SJSA1 (cell line): ENCODE data around the gene CLASP2. TPM values are rescaled to one million over a fixed set of nuclear protein-coding genes. Genes with fewer than 3 reads are reported as not detected.
A peak's percentile ranks its signal among the peaks of the same experiment; 100 is the strongest.
"Not testable (repeated sequence)": the region's sequence is repeated elsewhere in the genome, so short reads cannot be mapped to it uniquely, and the experiment has no call there.

Experiments
- DNase-seq, 2 experiments: peaks; one replicate each; pipeline ENCODE4 v3.0.0-alpha.2; 2015 to 2020; ENCODE audit warnings: low spot score in 2 of 2, low read depth in 1 of 2
- H3K27ac ChIP-seq: fragments of 250-450 bp; sonication (Bioruptor Pico); 2 replicates; pipeline ENCODE4 v1.5.1; 2020; ENCODE audit warnings: mild to moderate bottlenecking, moderate library complexity
- H3K27me3 ChIP-seq: fragments of 250-450 bp; sonication (Bioruptor Pico); replicated peaks from 2 replicates; pipeline ENCODE4 v1.5.1; 2020; ENCODE audit warnings: mild to moderate bottlenecking, moderate library complexity
- H3K36me3 ChIP-seq: fragments of 250-450 bp; sonication (Bioruptor Pico); 2 replicates; pipeline ENCODE4 v1.5.1; 2020; ENCODE audit warnings: mild to moderate bottlenecking
- H3K4me1 ChIP-seq: fragments of 250-450 bp; sonication (Bioruptor Pico); replicated peaks from 2 replicates; pipeline ENCODE4 v1.6.1; 2021; ENCODE audit warnings: mild to moderate bottlenecking
- H3K4me3 ChIP-seq: fragments of 250-450 bp; sonication (Bioruptor Pico); 2 replicates; pipeline ENCODE4 v1.5.1; 2020; ENCODE audit warnings: mild to moderate bottlenecking
- H3K9me3 ChIP-seq: fragments of 250-450 bp; sonication (Bioruptor Pico); replicated peaks from 2 replicates; pipeline ENCODE4 v1.5.1; 2020; ENCODE audit warnings: mild to moderate bottlenecking
- total RNA-seq: library from RNA; depleted of rRNA; stranded (reverse); fragments of >200 nt; shearing (Covaris generic); gene quantifications from 2 replicates; pipeline ENCODE4 v1.2.3, GENCODE V29; 2014

The CLASP2 gene
- total RNA-seq, 1 experiment from 2014 or later = 51.2 TPM

DNA sequence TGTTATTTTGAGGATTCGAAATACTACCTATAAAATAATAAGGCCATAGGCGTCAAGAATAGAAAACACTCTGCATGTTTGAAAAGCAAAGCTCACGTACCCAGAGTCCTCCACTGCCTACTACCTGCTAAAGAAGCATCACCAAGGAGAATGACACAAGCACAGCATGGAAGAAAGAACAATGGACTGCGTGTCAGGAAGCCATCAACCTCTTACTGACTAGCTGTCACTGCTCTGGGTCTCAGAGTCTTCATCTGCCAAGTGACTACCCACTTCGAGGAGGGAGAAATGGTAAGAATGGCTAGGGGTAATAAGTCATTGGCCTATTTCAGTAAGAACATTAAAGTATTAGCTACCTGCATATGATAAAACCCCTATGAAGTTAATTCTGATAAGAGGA is 49.4 kb downstream of the CLASP2 start:
- Histone ChIP-seq H3K27ac (no peak overlapping the region), H3K9me3 (no peaks in the 10 kb centered on the region), H3K36me3 (no peaks in the 10 kb centered on the region), H3K4me3 (no peak overlapping the region), H3K4me1 (no peaks in the 10 kb centered on the region; the same call in 1 of the 2 replicates), H3K27me3 (no peaks in the 10 kb centered on the region)
- no peak for DNase-seq

DNA sequence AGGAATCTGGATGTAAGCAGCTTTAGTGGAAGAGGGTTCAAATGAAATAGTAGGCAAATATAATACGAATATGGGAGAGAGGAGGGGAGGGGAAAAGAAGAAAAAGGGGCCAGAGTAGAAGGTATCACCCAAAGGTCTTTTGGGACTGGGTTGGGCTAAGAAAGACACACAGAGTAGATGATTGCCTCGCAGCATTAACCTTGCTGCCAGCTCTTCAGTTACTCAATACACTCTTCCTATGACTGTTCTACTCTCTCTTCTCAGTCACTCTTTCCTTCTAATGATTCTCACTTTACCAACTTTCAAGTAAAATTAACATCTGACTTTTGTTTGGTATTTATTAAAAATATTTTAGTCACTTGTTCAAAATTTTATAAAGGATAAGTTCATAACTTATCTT is 52.8 kb downstream of the CLASP2 start:
- Histone ChIP-seq H3K27me3 (no peaks in the 10 kb centered on the region), H3K36me3 (no peaks in the 10 kb centered on the region), H3K4me1 (peaks cover 3% of the 10 kb centered on the region), H3K9me3 (no peaks in the 10 kb centered on the region), H3K4me3 (no peak overlapping the region), H3K27ac (no peak overlapping the region)
- no peak for DNase-seq

DNA sequence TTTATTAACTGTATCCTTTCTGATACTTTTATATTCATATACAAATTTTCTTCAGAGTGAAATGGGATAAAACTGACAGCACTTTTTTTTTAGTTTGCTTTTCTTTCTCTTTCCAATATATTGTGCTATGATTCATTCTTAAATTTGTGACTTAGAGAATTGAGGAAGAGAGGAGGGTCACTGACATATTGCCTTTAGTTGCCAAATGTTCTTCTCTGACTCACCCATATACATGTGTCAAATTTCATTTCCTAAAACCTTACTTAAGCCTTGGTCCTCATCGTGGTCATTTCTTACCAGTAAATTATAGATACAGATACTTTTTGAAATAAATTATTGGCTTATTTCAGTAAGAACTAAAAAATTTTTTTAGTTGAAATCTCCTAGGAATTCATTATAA is 53.9 kb downstream of the CLASP2 start:
- DNase-seq = no peak
- H3K27ac ChIP-seq = no peak overlapping the region

DNA sequence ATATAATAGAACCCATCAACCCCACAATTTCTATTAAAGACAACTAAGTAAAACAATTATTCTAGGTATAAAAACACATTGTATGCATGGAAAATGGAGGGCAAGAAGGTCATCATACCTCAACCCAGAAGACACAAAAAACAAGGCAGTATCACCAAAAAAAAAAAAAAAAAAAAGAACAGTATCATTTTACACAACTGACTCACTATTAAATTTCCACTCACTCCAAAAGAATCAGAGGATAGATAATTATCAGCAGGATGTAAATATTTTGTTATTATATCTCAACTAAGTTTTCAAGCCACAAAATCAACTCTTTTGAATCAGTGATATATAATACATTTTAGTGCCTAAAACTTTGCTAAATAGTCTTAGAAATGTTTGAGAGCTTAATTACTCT is 55.0 kb downstream of the CLASP2 start:
- DNase-seq = no peak
- Histone ChIP-seq H3K27ac (no peak overlapping the region), H3K36me3 (no peaks in the 10 kb centered on the region), H3K4me3 (no peak overlapping the region), H3K27me3 (no peaks in the 10 kb centered on the region), H3K9me3 (no peaks in the 10 kb centered on the region), H3K4me1 (peaks cover 20% of the 10 kb centered on the region)

More for the DNA sequence above, 53.9 kb downstream of the CLASP2 start:
- Histone ChIP-seq H3K4me3 (no peak overlapping the region), H3K9me3 (no peaks in the 10 kb centered on the region), H3K27me3 (no peaks in the 10 kb centered on the region), H3K4me1 (peaks cover 10% of the 10 kb centered on the region), H3K36me3 (no peaks in the 10 kb centered on the region)

DNA sequence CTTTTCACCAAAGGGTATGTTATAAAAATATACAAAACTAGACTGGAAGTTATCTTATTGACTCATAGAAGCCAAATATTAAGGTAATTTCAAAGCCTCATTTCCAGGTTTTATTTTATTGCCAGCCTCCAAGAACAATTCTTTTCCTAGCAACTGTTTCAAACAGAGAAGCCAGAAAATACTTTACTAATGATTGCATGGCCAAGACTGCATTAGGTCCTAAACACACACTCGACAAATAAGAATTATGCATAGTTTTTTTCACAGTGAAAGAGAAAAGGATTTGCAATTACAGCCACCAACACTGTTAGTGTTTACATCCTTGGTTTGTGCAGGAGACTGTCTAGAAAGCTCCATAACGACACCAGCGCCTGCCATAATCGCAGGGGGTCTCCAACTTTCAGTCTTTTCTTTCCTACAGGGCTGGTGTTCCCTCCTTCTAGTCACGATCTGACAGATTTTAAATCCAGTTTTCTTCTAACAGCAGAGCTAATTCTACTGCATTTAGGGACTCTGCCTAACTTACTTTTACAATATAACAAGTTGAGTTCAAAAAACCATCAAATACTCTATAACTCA is 58.1 kb downstream of the CLASP2 start:
- H3K4me1 ChIP-seq = peaks cover 20% of the 10 kb centered on the region
- no peaks in the 10 kb centered on the region for H3K27me3 ChIP-seq
- no peaks in the 10 kb centered on the region for H3K9me3 ChIP-seq
- DNase-seq = no peak
- no peak overlapping the region for H3K4me3 ChIP-seq
- peak overlapping the region; percentile 41 for H3K27ac ChIP-seq
- no peaks in the 10 kb centered on the region for H3K36me3 ChIP-seq

DNA sequence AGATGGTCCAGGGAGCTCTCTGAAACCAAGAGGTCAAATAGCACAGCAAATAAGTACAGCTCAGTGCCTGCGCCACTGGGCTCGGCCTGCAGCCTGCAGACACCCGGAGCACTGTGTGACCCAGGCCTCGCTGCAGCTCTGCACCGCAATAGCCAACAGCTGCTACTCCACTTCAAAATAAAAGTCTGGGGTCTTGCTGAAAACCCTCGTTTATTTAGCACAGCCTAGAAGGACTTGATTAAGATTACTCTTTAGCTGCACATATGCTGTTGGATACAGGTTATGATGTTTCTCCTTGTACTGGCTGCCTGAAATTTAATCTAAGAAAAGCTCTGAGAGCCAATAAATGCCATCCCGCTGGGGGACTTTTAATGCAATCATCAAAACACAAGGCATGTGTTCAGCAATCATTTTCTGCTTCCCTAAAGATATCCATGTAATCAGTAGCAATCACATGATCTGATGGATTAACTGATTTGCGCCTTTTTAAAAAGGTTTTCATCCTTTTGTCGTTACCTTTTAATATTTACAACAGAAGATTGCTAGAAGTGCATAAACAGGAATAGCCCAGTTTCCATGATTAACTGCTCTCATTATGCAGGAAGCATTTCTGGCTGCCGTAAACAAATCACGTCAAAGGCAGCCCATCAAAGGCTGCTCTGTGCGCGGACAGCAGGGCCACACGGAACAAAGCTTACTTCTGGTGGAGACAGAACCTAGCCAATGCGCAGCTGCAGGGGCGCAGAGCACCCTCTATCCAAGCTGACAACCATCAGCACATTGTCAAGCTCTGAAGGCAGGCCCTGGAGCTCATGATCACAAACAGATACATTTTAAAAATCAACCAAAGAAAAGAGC is 58.8 kb downstream of the CLASP2 start:
- H3K4me3 ChIP-seq = peak overlapping the region; percentile 19
- no peaks in the 10 kb centered on the region for H3K36me3 ChIP-seq

GRCh38 chr3:33658621-33658990 is 59.4 kb downstream of the CLASP2 start:
- DNase-seq = no peak
- no peak overlapping the region for H3K27ac ChIP-seq
- H3K4me1 ChIP-seq = peaks cover 20% of the 10 kb centered on the region
- no peaks in the 10 kb centered on the region for H3K27me3 ChIP-seq
- H3K4me3 ChIP-seq = peak overlapping the region; percentile 19
- H3K36me3 ChIP-seq = no peaks in the 10 kb centered on the region
- H3K9me3 ChIP-seq = no peaks in the 10 kb centered on the region

More for the DNA sequence above, 58.8 kb downstream of the CLASP2 start:
- DNase-seq = peak; percentile 66 to 68
- H3K27ac ChIP-seq = peak overlapping the region; percentile 41
- H3K4me1 ChIP-seq = peaks cover 20% of the 10 kb centered on the region
- H3K27me3 ChIP-seq = no peaks in the 10 kb centered on the region
- H3K9me3 ChIP-seq = no peaks in the 10 kb centered on the region

- Histone ChIP-seq H3K4me3 (no peak overlapping the region), H3K27ac (no peak overlapping the region), H3K36me3 (no peaks in the 10 kb centered on the region), H3K27me3 (no peaks in the 10 kb centered on the region), H3K9me3 (no peaks in the 10 kb centered on the region), H3K4me1 (peaks cover 20% of the 10 kb centered on the region)
- no peak for DNase-seq
Observed at GRCh38 chr3:33658039-33658438, 60.0 kb downstream of the CLASP2 start.

- H3K27ac ChIP-seq = no peak overlapping the region
- H3K27me3 ChIP-seq = no peaks in the 10 kb centered on the region
Observed at GRCh38 chr3:33652736-33653135, 65.3 kb downstream of the CLASP2 start.

DNA sequence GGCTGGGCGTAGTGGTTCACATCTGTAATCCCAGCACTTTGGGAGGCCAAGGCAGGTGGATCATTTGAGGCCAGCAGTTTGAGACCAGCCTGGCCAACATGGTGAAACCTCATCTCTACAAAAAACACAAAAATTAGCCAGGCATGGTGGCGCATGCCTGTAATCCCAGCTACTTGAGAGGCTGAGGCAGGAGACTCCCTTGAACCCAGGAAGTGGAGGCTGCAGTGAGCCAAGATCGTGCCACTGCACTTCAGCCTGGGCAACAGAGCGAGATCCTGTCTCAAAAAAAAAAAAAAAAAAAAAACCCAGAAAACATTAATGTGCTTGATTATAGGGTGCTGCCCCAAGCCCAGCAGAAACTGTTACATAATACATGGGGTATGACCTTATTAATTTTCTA is 67.0 kb downstream of the CLASP2 start:
- DNase-seq, H3K4me3 ChIP-seq: not testable (repeated sequence)

More at GRCh38 chr3:33652736-33653135, 65.3 kb downstream of the CLASP2 start:
- Histone ChIP-seq H3K4me3 (no peak overlapping the region), H3K36me3 (no peaks in the 10 kb centered on the region), H3K9me3 (no peaks in the 10 kb centered on the region), H3K4me1 (peaks cover 19% of the 10 kb centered on the region)
- no peak for DNase-seq

DNA sequence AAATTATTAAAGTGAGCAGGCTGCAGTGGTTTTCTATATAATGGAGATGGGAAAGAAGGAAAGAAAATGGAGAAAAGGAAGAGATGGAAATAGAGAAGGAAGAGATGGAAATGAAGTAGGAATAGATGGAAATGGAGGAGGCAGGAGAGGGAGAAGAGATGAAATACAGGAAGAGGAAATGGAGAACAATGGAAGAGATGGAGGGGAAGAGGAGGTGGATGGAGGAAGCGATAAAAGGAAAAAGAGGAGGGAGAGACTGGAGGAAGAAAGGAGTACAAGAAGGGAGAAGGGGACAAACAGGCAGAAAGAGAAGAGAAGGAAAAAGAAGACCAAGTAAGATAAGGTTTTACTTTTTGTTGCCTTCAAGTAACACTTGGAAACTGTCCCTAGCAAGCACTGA is 67.6 kb downstream of the CLASP2 start:
- Histone ChIP-seq H3K4me3 (no peak overlapping the region), H3K27me3 (no peaks in the 10 kb centered on the region), H3K27ac (no peak overlapping the region), H3K4me1 (peaks cover 19% of the 10 kb centered on the region), H3K36me3 (no peaks in the 10 kb centered on the region), H3K9me3 (no peaks in the 10 kb centered on the region)
- DNase-seq = no peak

More for the DNA sequence above, 67.0 kb downstream of the CLASP2 start:
- H3K9me3 ChIP-seq, H3K27ac ChIP-seq, H3K27me3 ChIP-seq, H3K36me3 ChIP-seq: not testable (repeated sequence)
- peaks cover 19% of the 10 kb centered on the region for H3K4me1 ChIP-seq

DNA sequence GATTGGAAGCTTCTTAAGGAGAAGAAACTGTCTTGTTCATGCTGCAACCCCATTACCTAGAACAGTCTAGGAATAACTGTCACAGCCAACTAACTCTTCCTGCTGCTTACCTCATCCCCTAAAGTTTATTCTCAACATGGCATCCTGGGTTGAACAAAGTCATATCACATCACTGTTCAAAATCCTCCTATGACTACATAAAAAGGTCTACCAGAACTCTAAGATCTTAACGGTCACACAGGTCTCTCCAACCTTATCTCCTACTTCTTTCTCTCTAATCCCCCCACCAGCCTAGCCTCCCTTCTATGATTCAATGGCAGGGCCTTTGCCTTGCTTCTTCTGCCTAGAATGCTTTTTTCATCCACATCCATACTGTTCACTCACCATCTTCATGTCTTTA is 69.3 kb downstream of the CLASP2 start:
- DNase-seq = no peak
- no peak overlapping the region for H3K27ac ChIP-seq
- no peaks in the 10 kb centered on the region for H3K36me3 ChIP-seq
- peaks cover 19% of the 10 kb centered on the region for H3K4me1 ChIP-seq
- no peaks in the 10 kb centered on the region for H3K27me3 ChIP-seq
- no peak overlapping the region for H3K4me3 ChIP-seq
- no peaks in the 10 kb centered on the region for H3K9me3 ChIP-seq

DNA sequence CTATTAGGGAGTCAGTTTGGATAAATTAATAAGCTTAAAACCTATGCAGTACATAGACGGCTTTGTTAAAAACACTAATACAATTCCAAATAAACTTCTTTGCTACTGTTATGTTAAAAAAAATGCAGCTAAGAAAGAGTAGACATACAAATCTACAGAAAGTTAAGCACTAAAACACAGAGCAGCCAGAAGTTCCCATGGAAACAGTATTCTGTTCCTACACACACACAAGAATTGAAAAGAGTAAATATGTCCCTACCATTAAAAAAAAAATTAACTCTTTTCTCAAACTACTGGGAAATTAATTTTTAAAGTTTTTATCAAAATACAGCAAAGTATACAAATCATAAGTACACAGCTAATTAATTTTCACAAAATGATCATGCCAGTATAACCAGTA is 71.6 kb downstream of the CLASP2 start:
- no peak for DNase-seq
- H3K4me3 ChIP-seq = no peak overlapping the region
- no peaks in the 10 kb centered on the region for H3K27me3 ChIP-seq
- H3K9me3 ChIP-seq = no peaks in the 10 kb centered on the region
- no peak overlapping the region for H3K27ac ChIP-seq
- H3K4me1 ChIP-seq = peaks cover 14% of the 10 kb centered on the region
- H3K36me3 ChIP-seq = no peaks in the 10 kb centered on the region; the same call in 1 of the 2 replicates

DNA sequence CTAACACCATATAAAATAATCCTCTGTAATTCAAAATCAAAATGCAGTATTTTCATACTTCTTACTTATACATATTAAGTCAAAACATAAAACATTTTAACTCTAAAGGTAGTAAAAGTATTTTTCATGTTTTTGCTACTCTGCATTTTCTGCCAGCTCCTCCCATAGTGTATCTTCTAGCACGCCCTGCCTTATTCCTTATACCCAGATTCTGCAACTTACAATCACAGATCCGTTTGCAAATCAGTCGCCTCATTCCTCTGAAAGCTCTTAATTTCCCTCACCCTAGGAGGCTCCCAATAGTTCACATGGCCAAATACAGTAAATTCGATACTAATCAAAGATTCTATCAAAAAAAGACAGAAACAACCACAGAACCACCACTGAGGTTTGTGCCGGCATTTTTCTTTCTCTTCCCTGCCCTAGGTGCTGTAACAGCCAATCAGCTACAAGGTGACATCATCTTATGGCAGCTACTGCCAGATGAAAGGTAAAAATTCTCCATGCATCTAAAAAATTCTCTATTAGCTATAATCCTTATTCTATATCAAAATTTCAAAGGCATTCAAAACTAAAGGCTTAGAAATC is 72.9 kb downstream of the CLASP2 start:
- H3K4me1 ChIP-seq = peaks cover 14% of the 10 kb centered on the region
- DNase-seq = no peak
- no peaks in the 10 kb centered on the region for H3K27me3 ChIP-seq
- peak overlapping the region; percentile 23; the same call in 1 of the 2 replicates for H3K4me3 ChIP-seq
- no peaks in the 10 kb centered on the region for H3K9me3 ChIP-seq
- no peak overlapping the region for H3K27ac ChIP-seq
- no peaks in the 10 kb centered on the region; the same call in 1 of the 2 replicates for H3K36me3 ChIP-seq
